Measurements from ENCODE around the gene RAD52. TPM values are rescaled to one million over a fixed set of nuclear protein-coding genes. Genes with fewer than 3 reads are reported as not detected.

The RAD52 gene
- total and polyA plus RNA-seq, 12 donors: 4.1 to 14.8 (median 6.1) TPM

- peaks cover 0 to 35% (median 11%) of the 10 kb centered on the region in 9 donors for H3K4me1 ChIP-seq
- 66 to 69% methylated on average over 6 of the region's 6 CpGs for WGBS, 2 donors
- no peak for ATAC-seq
- no peaks in the 10 kb centered on the region for H3K27me3 ChIP-seq
- H3K27ac ChIP-seq: peak overlapping the region in 1 of 10 donors; percentile 16
- no peak for TF ChIP-seq CTCF (IDR thresholded peaks at IDR 0.05)
- intact Hi-C loops (cut with DNase I): loop anchor here in 7 of 10 donors (5.0 to 10.0 kb wide), 9 partner anchors 34 to 641 kb away; partner anchors contain the start of gene WNK1 (in 3 of the 7)
- H3K4me3 ChIP-seq: no peak overlapping the region
- H3K9me3 ChIP-seq: no peaks in the 10 kb centered on the region
- H3K36me3 ChIP-seq: peaks cover 0 to 29% (median 0%) of the 10 kb centered on the region in 9 donors
- DNase-seq: no peak
Measured at GRCh38 chr12:946631-947030, 2.9 kb downstream of the RAD52 start.

GRCh38 chr12:946212-946611 lies 3.3 kb downstream of the RAD52 start:
- peak overlapping the region in 1 of 10 donors; percentile 16 for H3K27ac ChIP-seq
- intact Hi-C loops (cut with DNase I): loop anchor here in 7 of 10 donors (5.0 to 10.0 kb wide), 9 partner anchors 34 to 641 kb away; partner anchors contain the start of gene WNK1 (in 3 of the 7)
- H3K27me3 ChIP-seq: no peaks in the 10 kb centered on the region
- ATAC-seq (no peak), DNase-seq (no peak)
- TF ChIP-seq CTCF (IDR thresholded peaks at IDR 0.05): no peak
- peaks cover 0 to 35% (median 11%) of the 10 kb centered on the region in 9 donors for H3K4me1 ChIP-seq
- H3K4me3 ChIP-seq: no peak overlapping the region
- H3K9me3 ChIP-seq: no peaks in the 10 kb centered on the region
- peaks cover 0 to 33% (median 0%) of the 10 kb centered on the region in 9 donors for H3K36me3 ChIP-seq

GRCh38 chr12:944211-944610 lies 5.3 kb downstream of the RAD52 start:
- DNase-seq: no peak
- H3K4me1 ChIP-seq: peaks cover 0 to 35% (median 11%) of the 10 kb centered on the region in 9 donors
- TF ChIP-seq CTCF (IDR thresholded peaks at IDR 0.05): no peak
- ATAC-seq: no peak
- intact Hi-C loops (cut with DNase I): loop anchor here in 3 of 10 donors (10.0 kb wide), 3 partner anchors 151 to 379 kb away; partner anchors contain the start of gene WNK1 (in 1 of the 3)
- no peak overlapping the region for H3K27ac ChIP-seq
- H3K4me3 ChIP-seq: no peak overlapping the region
- H3K27me3 ChIP-seq: no peaks in the 10 kb centered on the region
- no peaks in the 10 kb centered on the region for H3K9me3 ChIP-seq
- WGBS, 2 donors: 70 to 80% methylated on average over 7 of the region's 7 CpGs
- peaks cover 0 to 52% (median 0%) of the 10 kb centered on the region in 9 donors for H3K36me3 ChIP-seq

GRCh38 chr12:943051-943450 lies 6.4 kb downstream of the RAD52 start:
- WGBS, 2 donors: 40 to 76% methylated on average over 6 of the region's 6 CpGs
- TF ChIP-seq CTCF (IDR thresholded peaks at IDR 0.05): no peak
- DNase-seq (peak in 1 of 2 donors; percentile 36), ATAC-seq (peak; percentile 34 to 92 (median 82))
- no peaks in the 10 kb centered on the region for H3K9me3 ChIP-seq
- no peaks in the 10 kb centered on the region for H3K27me3 ChIP-seq
- H3K4me1 ChIP-seq: peaks cover 0 to 28% (median 2%) of the 10 kb centered on the region in 9 donors
- H3K36me3 ChIP-seq: peaks cover 0 to 54% (median 0%) of the 10 kb centered on the region in 9 donors
- intact Hi-C loops (cut with DNase I): loop anchor here in 3 of 10 donors (10.0 kb wide), 3 partner anchors 152 to 378 kb away; partner anchors contain the start of gene WNK1 (in 1 of the 3)
- H3K4me3 ChIP-seq: no peak overlapping the region
- peak overlapping the region in 5 of 10 donors; percentile 45 to 74 (median 54) for H3K27ac ChIP-seq
